Stimulated activated CD4-positive, alpha-beta T cell treated with anti-CD3 and anti-CD28 coated beads, Interleukin-4, amount 100 ng/mL, for 24 hours (primary cell): ENCODE measurements around the gene CDKN2B-AS1.

Source experiments
- DNase-seq: peaks from one replicate; pipeline ENCODE4 v3.0.0-alpha.2; 2020

CDKN2B-AS1 gene

DNA sequence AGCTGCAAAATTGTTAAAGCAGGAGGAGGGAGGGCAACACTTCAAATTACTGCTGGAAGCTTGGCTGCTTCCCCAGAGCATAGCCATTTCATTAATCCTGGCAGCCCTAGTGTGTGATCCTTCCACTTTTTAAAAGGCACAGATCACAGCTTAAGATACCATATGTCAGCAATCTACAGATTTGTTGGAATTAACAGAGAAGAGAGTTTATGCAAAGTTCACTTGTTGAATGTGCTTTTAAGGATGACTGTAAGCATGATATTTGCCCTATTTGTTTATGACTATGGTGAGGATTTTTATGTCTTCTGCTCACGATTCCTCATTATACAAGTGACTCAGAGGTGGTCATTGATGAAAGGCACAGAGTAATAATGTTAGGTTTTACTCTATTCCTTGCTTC, 170.6 kb downstream of the CDKN2B-AS1 start:
- no peak for DNase-seq

DNA sequence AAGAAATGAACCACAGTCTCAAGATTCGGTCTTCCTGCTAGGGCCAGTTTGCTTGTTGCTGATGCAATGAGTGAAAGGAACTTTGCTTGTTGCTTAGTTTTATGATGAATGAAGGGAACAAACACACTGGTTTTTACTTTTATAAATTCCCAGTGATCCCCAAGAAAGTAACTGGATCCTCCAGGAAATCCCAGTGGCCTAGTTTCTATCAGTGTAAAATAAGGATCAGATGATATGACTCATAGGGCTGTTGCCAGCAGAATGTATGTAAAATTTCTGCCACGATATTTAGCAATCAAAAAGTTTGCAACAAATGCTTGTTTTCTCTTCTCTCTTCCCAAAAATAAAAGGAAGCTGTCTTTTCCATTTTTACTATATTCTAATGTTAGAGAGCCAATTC, 174.7 kb downstream of the CDKN2B-AS1 start:
- no peak for DNase-seq

DNA sequence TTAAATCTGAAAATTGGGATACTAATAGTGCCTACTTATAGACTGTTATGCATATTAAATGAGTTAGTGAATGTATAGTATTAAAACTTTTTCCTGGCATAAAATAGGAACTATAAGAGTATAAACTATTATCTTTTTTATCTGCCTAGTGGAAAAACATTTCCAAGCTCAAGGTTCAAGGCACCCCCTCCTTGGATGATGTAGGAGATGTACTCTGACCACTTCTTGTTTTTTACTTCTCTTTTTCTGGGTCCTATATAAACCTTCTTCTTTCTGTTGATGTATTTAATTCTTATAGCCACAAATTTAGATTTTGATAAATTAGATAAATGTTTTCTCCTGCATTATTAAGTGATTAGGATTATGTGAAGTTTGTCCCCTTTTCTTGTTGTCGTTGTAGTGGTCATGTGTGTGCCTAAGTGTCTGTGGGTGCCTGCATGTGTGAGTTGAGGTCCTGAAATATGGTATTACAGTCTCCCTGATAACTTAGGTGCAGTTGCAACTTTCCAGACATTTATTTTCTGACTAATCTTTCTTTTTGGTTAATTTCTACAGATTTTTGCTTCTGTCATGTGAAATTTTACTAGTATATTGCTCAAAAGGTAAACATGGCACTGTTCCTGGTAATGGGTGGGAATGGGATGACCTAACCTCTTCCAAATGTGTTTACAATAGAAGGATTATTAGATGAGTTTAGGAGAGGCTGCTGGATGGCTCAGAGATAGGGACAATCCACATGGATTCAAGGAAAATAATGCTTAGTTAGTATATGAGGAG, 175.3 kb downstream of the CDKN2B-AS1 start:
- DNase-seq, result no peak
